ENCODE measurements around the gene TBCE. TPM values are rescaled to one million over a fixed set of nuclear protein-coding genes. Genes with fewer than 3 reads are reported as not detected.
A peak's percentile ranks its signal among the peaks of the same experiment; 100 is the strongest.
"Not testable (repeated sequence)": the region's sequence is repeated elsewhere in the genome, so short reads cannot be mapped to it uniquely, and the experiment has no call there.

The TBCE gene
- total and polyA plus RNA-seq, 2 experiments from 2014 or later, result 23.3 to 35.3 TPM

GRCh38 chr1:235468970-235469369 is 101.7 kb downstream of the TBCE start:
- H3K9me3 ChIP-seq (ENCODE audit: low read depth), result no peaks in the 10 kb centered on the region
- WGBS, 2 experiments (ENCODE audit: low coverage in 1 of 2, low lambda C conversion rate in 2 of 2, missing lambda C conversion rate in 2 of 2), result 82 to 86% methylated on average over 4 of the region's 4 CpGs
- H3K4me2 ChIP-seq (ENCODE audit: unreplicated experiment), result no peak overlapping the region
- no peak for TF ChIP-seq EZH2 (IDR thresholded peaks at IDR 0.05; ENCODE audit: insufficient read depth, poor library complexity, severe bottlenecking)
- no peak for TF ChIP-seq EZH2phosphoT487 (IDR thresholded peaks at IDR 0.05; ENCODE audit: insufficient read depth, low read depth)
- peaks cover 8% of the 10 kb centered on the region for H3K4me1 ChIP-seq (ENCODE audit: insufficient read depth)
- no peaks in the 10 kb centered on the region for H4K20me1 ChIP-seq (ENCODE audit: insufficient read depth)
- H3K36me3 ChIP-seq (ENCODE audit: low read depth), result peaks cover 14% of the 10 kb centered on the region
- H3K27me3 ChIP-seq (replicated peaks; ENCODE audit: insufficient read depth), result no peaks in the 10 kb centered on the region
- no peaks in the 10 kb centered on the region for H3K9me2 ChIP-seq (ENCODE audit: insufficient read depth)
- H3K9ac ChIP-seq, result no peak overlapping the region
- H3K79me2 ChIP-seq (ENCODE audit: insufficient read depth), result no peaks in the 10 kb centered on the region
- no peak overlapping the region for H3K27ac ChIP-seq
- in situ Hi-C loops (cut with MboI), result no loop called here
- H3K4me3 ChIP-seq, result no peak overlapping the region
- H3F3A ChIP-seq (ENCODE audit: insufficient read depth), result no peaks in the 10 kb centered on the region
- no peak overlapping the region for H2AFZ ChIP-seq
- peak; percentile 46 for DNase-seq

- H4K20me1 ChIP-seq (ENCODE audit: insufficient read depth); H3K79me2 ChIP-seq (ENCODE audit: insufficient read depth); DNase-seq; in situ Hi-C loops (cut with MboI); H3K36me3 ChIP-seq (ENCODE audit: low read depth); H3K27ac ChIP-seq; H3K9ac ChIP-seq; H3K9me2 ChIP-seq (ENCODE audit: insufficient read depth); H2AFZ ChIP-seq; H3K9me3 ChIP-seq (ENCODE audit: low read depth); H3K27me3 ChIP-seq (replicated peaks; ENCODE audit: insufficient read depth); H3K4me2 ChIP-seq (ENCODE audit: unreplicated experiment); H3F3A ChIP-seq (ENCODE audit: insufficient read depth); H3K4me3 ChIP-seq: not testable (repeated sequence)
- H3K4me1 ChIP-seq (ENCODE audit: insufficient read depth), result peaks cover 10% of the 10 kb centered on the region
- WGBS, 2 experiments (ENCODE audit: low coverage in 1 of 2, low lambda C conversion rate in 2 of 2, missing lambda C conversion rate in 2 of 2), result 94 to 100% methylated on average over 2 of the region's 2 CpGs
These were observed 102.7 kb downstream of the TBCE start for GRCh38 chr1:235469897-235470296.

- TF ChIP-seq EZH2 (IDR thresholded peaks at IDR 0.05; ENCODE audit: insufficient read depth, poor library complexity, severe bottlenecking), result no peak
- TF ChIP-seq EZH2phosphoT487 (IDR thresholded peaks at IDR 0.05; ENCODE audit: insufficient read depth, low read depth), result no peak
- H3K36me3 ChIP-seq (ENCODE audit: low read depth), result no peaks in the 10 kb centered on the region
- no peak overlapping the region for H3K27ac ChIP-seq
- no peaks in the 10 kb centered on the region for H3K9me2 ChIP-seq (ENCODE audit: insufficient read depth)
- no peak overlapping the region for H3K4me3 ChIP-seq
- no peaks in the 10 kb centered on the region for H3K27me3 ChIP-seq (replicated peaks; ENCODE audit: insufficient read depth)
- no peaks in the 10 kb centered on the region for H3K9me3 ChIP-seq (ENCODE audit: low read depth)
- H3K79me2 ChIP-seq (ENCODE audit: insufficient read depth), result no peaks in the 10 kb centered on the region
- no peak overlapping the region for H3K4me2 ChIP-seq (ENCODE audit: unreplicated experiment)
- WGBS, 2 experiments (ENCODE audit: low coverage in 1 of 2, low lambda C conversion rate in 2 of 2, missing lambda C conversion rate in 2 of 2), result 77 to 82% methylated on average over 6 of the region's 6 CpGs
- no peaks in the 10 kb centered on the region for H4K20me1 ChIP-seq (ENCODE audit: insufficient read depth)
- no peak overlapping the region for H2AFZ ChIP-seq
- H3K9ac ChIP-seq, result no peak overlapping the region
- H3F3A ChIP-seq (ENCODE audit: insufficient read depth), result no peaks in the 10 kb centered on the region
- peaks cover 10% of the 10 kb centered on the region for H3K4me1 ChIP-seq (ENCODE audit: insufficient read depth)
- in situ Hi-C loops (cut with MboI), result no loop called here
- DNase-seq, result no peak
These were observed 103.7 kb downstream of the TBCE start for GRCh38 chr1:235470741-235471439.

- DNase-seq, result peak; percentile 38
- no peaks in the 10 kb centered on the region for H3K79me2 ChIP-seq (ENCODE audit: insufficient read depth)
- no peak overlapping the region for H3K27ac ChIP-seq
- in situ Hi-C loops (cut with MboI), result no loop called here
- no peak overlapping the region for H3K9ac ChIP-seq
- no peaks in the 10 kb centered on the region for H3K9me2 ChIP-seq (ENCODE audit: insufficient read depth)
- H4K20me1 ChIP-seq (ENCODE audit: insufficient read depth), result no peaks in the 10 kb centered on the region
- peaks cover 10% of the 10 kb centered on the region; the same call in 1 of the 2 replicates for H3K36me3 ChIP-seq (ENCODE audit: low read depth)
- TF ChIP-seq EZH2 (IDR thresholded peaks at IDR 0.05; ENCODE audit: insufficient read depth, poor library complexity, severe bottlenecking) (no peak), EZH2phosphoT487 (IDR thresholded peaks at IDR 0.05; ENCODE audit: insufficient read depth, low read depth) (no peak)
- no peaks in the 10 kb centered on the region for H3K27me3 ChIP-seq (replicated peaks; ENCODE audit: insufficient read depth)
- H3K9me3 ChIP-seq (ENCODE audit: low read depth), result no peaks in the 10 kb centered on the region
- WGBS, 2 experiments (ENCODE audit: low coverage in 1 of 2, low lambda C conversion rate in 2 of 2, missing lambda C conversion rate in 2 of 2), result 44 to 60% methylated on average over 1 of the region's 1 CpG
- peaks cover 10% of the 10 kb centered on the region for H3K4me1 ChIP-seq (ENCODE audit: insufficient read depth)
- no peaks in the 10 kb centered on the region for H3F3A ChIP-seq (ENCODE audit: insufficient read depth)
- no peak overlapping the region for H3K4me2 ChIP-seq (ENCODE audit: unreplicated experiment)
- no peak overlapping the region for H2AFZ ChIP-seq
- H3K4me3 ChIP-seq, result no peak overlapping the region
These were observed 106.6 kb downstream of the TBCE start for GRCh38 chr1:235473806-235474205.

- no peak overlapping the region for H2AFZ ChIP-seq
- no peaks in the 10 kb centered on the region for H4K20me1 ChIP-seq (ENCODE audit: insufficient read depth)
- in situ Hi-C loops (cut with MboI), result no loop called here
- no peak overlapping the region for H3K27ac ChIP-seq
- H3K9me2 ChIP-seq (ENCODE audit: insufficient read depth), result no peaks in the 10 kb centered on the region
- no peaks in the 10 kb centered on the region for H3K9me3 ChIP-seq (ENCODE audit: low read depth)
- H3F3A ChIP-seq (ENCODE audit: insufficient read depth), result no peaks in the 10 kb centered on the region
- no peak for TF ChIP-seq EZH2 (IDR thresholded peaks at IDR 0.05; ENCODE audit: insufficient read depth, poor library complexity, severe bottlenecking)
- H3K79me2 ChIP-seq (ENCODE audit: insufficient read depth), result no peaks in the 10 kb centered on the region
- H3K4me2 ChIP-seq (ENCODE audit: unreplicated experiment), result no peak overlapping the region
- H3K36me3 ChIP-seq (ENCODE audit: low read depth), result peaks cover 25% of the 10 kb centered on the region
- no peak for DNase-seq
- WGBS, 2 experiments (ENCODE audit: low coverage in 1 of 2, low lambda C conversion rate in 2 of 2, missing lambda C conversion rate in 2 of 2), result 96 to 97% methylated on average over 5 of the region's 5 CpGs
- H3K27me3 ChIP-seq (replicated peaks; ENCODE audit: insufficient read depth), result no peaks in the 10 kb centered on the region
- H3K4me3 ChIP-seq, result no peak overlapping the region
- no peak overlapping the region for H3K9ac ChIP-seq
- no peaks in the 10 kb centered on the region for H3K4me1 ChIP-seq (ENCODE audit: insufficient read depth)
These were observed 115.9 kb downstream of the TBCE start for GRCh38 chr1:235483090-235483489.
